H9 (cell line): ENCODE measurements around the gene PVR. TPM values are rescaled to one million over a fixed set of nuclear protein-coding genes. Genes with fewer than 3 reads are reported as not detected.

Experiments used
- DNase-seq: peaks from one replicate; pipeline ENCODE4 v3.0.0-alpha.2; 2017
- H2AFZ ChIP-seq: one replicate; pipeline ENCODE4 v1.6.1; 2013; ENCODE audit warnings: mild to moderate bottlenecking, low read length, control low read depth, moderate library complexity
- H2AK5ac ChIP-seq: 2 replicates; pipeline ENCODE4 v1.6.1; 2013; ENCODE audit warnings: low read length, control low read depth, mixed read lengths; ENCODE audit not compliant: insufficient read length
- H2BK120ac ChIP-seq: one replicate; pipeline ENCODE4 v1.6.1; 2013; ENCODE audit warnings: low read depth, mild to moderate bottlenecking, low read length, control low read depth, inconsistent platforms; ENCODE audit not compliant: poor library complexity, severe bottlenecking
- H2BK12ac ChIP-seq: 2 replicates; pipeline ENCODE4 v1.6.1; 2013; ENCODE audit warnings: low read length, control low read depth, mixed read lengths, low read depth; ENCODE audit not compliant: insufficient read length
- H2BK15ac ChIP-seq: 2 replicates; pipeline ENCODE4 v1.6.1; 2013; ENCODE audit warnings: low read depth, low read length, control low read depth
- H2BK20ac ChIP-seq: one replicate; pipeline ENCODE4 v1.6.1; 2013; ENCODE audit warnings: low read depth, mild to moderate bottlenecking, low read length, control low read depth, inconsistent platforms; ENCODE audit not compliant: poor library complexity, severe bottlenecking
- H2BK5ac ChIP-seq: 2 replicates; pipeline ENCODE4 v1.6.1; 2013; ENCODE audit warnings: low read length, control low read depth, mixed read lengths; ENCODE audit not compliant: insufficient read length
- H3K14ac ChIP-seq: 2 replicates; pipeline ENCODE4 v1.6.1; 2013; ENCODE audit warnings: low read length, control low read depth; ENCODE audit not compliant: insufficient read depth
- H3K18ac ChIP-seq: 2 replicates; pipeline ENCODE4 v1.6.1; 2013; ENCODE audit warnings: low read depth, mild to moderate bottlenecking, mixed read lengths, low read length, control low read depth; ENCODE audit not compliant: insufficient read length
- H3K23ac ChIP-seq: 2 replicates; pipeline ENCODE4 v1.6.1; 2013; ENCODE audit warnings: low read length, control low read depth, mixed read lengths, low read depth; ENCODE audit not compliant: insufficient read length
- H3K23me2 ChIP-seq: 2 replicates; pipeline ENCODE4 v1.6.1; 2013; ENCODE audit warnings: low read depth, mild to moderate bottlenecking, mixed read lengths, low read length, control low read depth; ENCODE audit not compliant: insufficient read length, poor library complexity, severe bottlenecking
- H3K27ac ChIP-seq: 2 replicates; pipeline ENCODE4 v1.5.1; 2013; ENCODE audit warnings: low read length, control low read depth, mixed read lengths, low read depth; ENCODE audit not compliant: insufficient read length
- H3K27me3 ChIP-seq: 2 replicates; pipeline ENCODE4 v1.6.1; 2013; ENCODE audit warnings: low read length, control low read depth, inconsistent platforms; ENCODE audit not compliant: insufficient read depth
- H3K4ac ChIP-seq: 2 replicates; pipeline ENCODE4 v1.6.1; 2013; ENCODE audit warnings: low read depth, mild to moderate bottlenecking, control low read depth, inconsistent platforms, low read length, moderate library complexity
- H3K4me1 ChIP-seq: 2 replicates; pipeline ENCODE4 v1.6.1; 2013; ENCODE audit warnings: low read length, control low read depth, inconsistent platforms; ENCODE audit not compliant: insufficient read depth
- H3K4me2 ChIP-seq: 2 replicates; pipeline ENCODE4 v1.6.1; 2013; ENCODE audit warnings: low read length, control low read depth, mixed read lengths; ENCODE audit not compliant: insufficient read length, insufficient read depth
- H3K56ac ChIP-seq: 2 replicates; pipeline ENCODE4 v1.6.1; 2013; ENCODE audit warnings: low read depth, mild to moderate bottlenecking, mixed read lengths, low read length, control low read depth; ENCODE audit not compliant: insufficient read length
- H3K79me1 ChIP-seq: 2 replicates; pipeline ENCODE4 v1.6.1; 2013; ENCODE audit warnings: low read depth, mild to moderate bottlenecking, moderate library complexity, low read length, control low read depth, inconsistent platforms; ENCODE audit not compliant: insufficient read depth, poor library complexity, severe bottlenecking
- H3K79me2 ChIP-seq: 2 replicates; pipeline ENCODE4 v1.6.1; 2013; ENCODE audit warnings: low read length, control low read depth, inconsistent platforms; ENCODE audit not compliant: insufficient read depth
- H3K9ac ChIP-seq: 2 replicates; pipeline ENCODE4 v1.6.1; 2013; ENCODE audit warnings: low read length, control low read depth, mixed read lengths; ENCODE audit not compliant: insufficient read length; ENCODE audit errors: extremely low read depth
- H3K9me3 ChIP-seq: one replicate; pipeline ENCODE4 v1.6.1; 2013; ENCODE audit warnings: low read depth, low read length, inconsistent platforms; ENCODE audit not compliant: control insufficient read depth
- H3T11ph ChIP-seq: one replicate; pipeline ENCODE4 v1.6.1; 2013; ENCODE audit warnings: mild to moderate bottlenecking, low read length, control low read depth, inconsistent platforms
- H4K20me1 ChIP-seq: one replicate; pipeline ENCODE4 v1.6.1; 2013; ENCODE audit not compliant: control insufficient read depth, insufficient read length, insufficient read depth
- H4K5ac ChIP-seq: 2 replicates; pipeline ENCODE4 v1.6.1; 2013; ENCODE audit warnings: low read depth, mild to moderate bottlenecking, mixed read lengths, low read length, control low read depth; ENCODE audit not compliant: insufficient read length
- H4K8ac ChIP-seq: replicated peaks from 2 replicates; pipeline ENCODE4 v1.6.1; 2013; ENCODE audit warnings: low read length, control low read depth, mixed read lengths, low read depth; ENCODE audit not compliant: insufficient read length
- H4K91ac ChIP-seq: 2 replicates; pipeline ENCODE4 v1.6.1; 2013; ENCODE audit warnings: low read depth, mild to moderate bottlenecking, moderate library complexity, mixed read lengths, low read length, control low read depth; ENCODE audit not compliant: insufficient read length
- H3K27ac Mint-ChIP-seq, 3 experiments: 2 replicates in 2 of 3; 3 replicates in 1 of 3; pipeline ENCODE4 v1.8.0; 2020 to 2021; ENCODE audit warnings: mixed read lengths in 3 of 3, mild to moderate bottlenecking in 1 of 3, moderate library complexity in 1 of 3
- H3K27me3 Mint-ChIP-seq: 2 replicates; pipeline ENCODE4 v1.8.0; 2021; ENCODE audit warnings: low read depth, mild to moderate bottlenecking, moderate library complexity, mixed read lengths
- H3K36me3 Mint-ChIP-seq, 3 experiments: 2 replicates in 2 of 3; 3 replicates in 1 of 3; pipeline ENCODE4 v1.8.0; 2020 to 2021; ENCODE audit warnings: low read depth in 3 of 3, mixed read lengths in 3 of 3; ENCODE audit not compliant: insufficient read depth in 1 of 3
- H3K4me1 Mint-ChIP-seq, 2 experiments: 2 replicates each; pipeline ENCODE4 v1.8.0; 2020; ENCODE audit warnings: mixed read lengths in 2 of 2
- H3K4me3 Mint-ChIP-seq, 2 experiments: 2 replicates in 1 of 2; 3 replicates in 1 of 2; pipeline ENCODE4 v1.8.0; 2020 to 2021; ENCODE audit warnings: mild to moderate bottlenecking in 2 of 2, mixed read lengths in 2 of 2, moderate library complexity in 1 of 2
- H3K9me3 Mint-ChIP-seq, 2 experiments: 2 replicates in 1 of 2; 3 replicates in 1 of 2; pipeline ENCODE4 v1.8.0; 2020; ENCODE audit warnings: mild to moderate bottlenecking in 2 of 2, mixed read lengths in 2 of 2, moderate library complexity in 1 of 2
- CTCF ChIP-seq: fragments of 200-600 bp; sonication (generic); conservative IDR thresholded peaks from 3 replicates; pipeline ENCODE4 v1.8.0; 2021; ENCODE audit warnings: antibody characterized with exemption, mild to moderate bottlenecking
- WGBS: extraction: QIAGEN DNeasy Blood & Tissue Kit; methylation state at CpG from one replicate; pipeline ENCODE4 v1.1.7; 2013; ENCODE audit warnings: missing lambda C conversion rate, low lambda C conversion rate, mixed read lengths; ENCODE audit not compliant: insufficient read length; ENCODE audit errors: extremely low coverage; 5-methylcytosine and 5-hydroxymethylcytosine counted together
- total RNA-seq: library from RNA; stranded (reverse); gene quantifications from 2 replicates; pipeline ENCODE4 v1.2.1, GENCODE V29; 2021

Gene PVR
- total RNA-seq, 1 experiment from 2014 or later = 29.2 TPM

GRCh38 chr19:44608391-44608821, 35.3 kb upstream of the PVR start:
- no peak for TF ChIP-seq CTCF
- Histone ChIP-seq H4K20me1 (no peaks in the 10 kb centered on the region), H3K27ac (no peak overlapping the region), H3K9ac (no peak overlapping the region), H3T11ph (no peak overlapping the region), H2BK120ac (no peak overlapping the region), H2AK5ac (no peak overlapping the region), H3K4me2 (no peak overlapping the region), H4K5ac (no peak overlapping the region), H3K79me1 (no peaks in the 10 kb centered on the region), H3K14ac (no peak overlapping the region), H3K23ac (no peak overlapping the region), H3K4ac (no peak overlapping the region), H2BK20ac (no peak overlapping the region), H4K8ac (no peak overlapping the region), H3K56ac (no peak overlapping the region), H4K91ac (no peak overlapping the region), H3K79me2 (no peaks in the 10 kb centered on the region), H3K18ac (no peak overlapping the region), H3K23me2 (no peaks in the 10 kb centered on the region), H3K27me3 (no peaks in the 10 kb centered on the region), H2BK5ac (no peak overlapping the region), H2BK12ac (no peak overlapping the region), H2BK15ac (no peak overlapping the region), H2AFZ (no peak overlapping the region), H3K9me3 (no peaks in the 10 kb centered on the region), H3K4me1 (peaks cover 4% of the 10 kb centered on the region; the same call in 1 of the 2 replicates)
- 100% methylated on average over 1 of the region's 7 CpGs for WGBS
- Mint-ChIP-seq H3K4me1 (peaks cover 29% of the 10 kb centered on the region in 2 experiments), H3K4me3 (no peak overlapping the region), H3K9me3 (no peaks in the 10 kb centered on the region; a peak in 1 of 5 replicates), H3K27me3 (no peaks in the 10 kb centered on the region; the same call in 1 of the 2 replicates), H3K27ac (no peak overlapping the region), H3K36me3 (peaks cover 0 to 4% (median 2%) of the 10 kb centered on the region in 3 experiments; a peak in 2 of 7 replicates)
- no peak for DNase-seq
